Coronary artery (tissue), 2 donors: ENCODE data around the gene PBX1.

ENCODE experiments used
- DNase-seq: peaks from one replicate; pipeline ENCODE4 v3.0.0-alpha.2; 2017; ENCODE audit warnings: low spot score
- H3K27ac ChIP-seq, 2 donors: fragments of 200-600 bp; sonication (generic); one replicate each; pipeline ENCODE4 v1.5.1; 2016 to 2019
- H3K4me3 ChIP-seq: fragments of 200-600 bp; sonication (generic); 2 replicates; pipeline ENCODE4 v1.5.1; 2016; ENCODE audit warnings: mild to moderate bottlenecking, moderate library complexity
- CTCF ChIP-seq: fragments of 200-600 bp; sonication (generic); IDR thresholded peaks from one replicate; pipeline ENCODE4 v1.5.1; 2019; ENCODE audit warnings: antibody characterized with exemption

Gene PBX1

GRCh38 chr1:164731161-164731876 is 172.3 kb downstream of the PBX1 start:
- Histone ChIP-seq H3K4me3 (no peak overlapping the region), H3K27ac (no peak overlapping the region)
- no peak for TF ChIP-seq CTCF
- DNase-seq, result no peak

GRCh38 chr1:164733070-164733469 is 174.1 kb downstream of the PBX1 start:
- no peak overlapping the region for H3K27ac ChIP-seq

GRCh38 chr1:164733734-164734133 is 174.8 kb downstream of the PBX1 start:
- no peak overlapping the region for H3K4me3 ChIP-seq
- no peak overlapping the region for H3K27ac ChIP-seq
- no peak for TF ChIP-seq CTCF
- no peak for DNase-seq

More at GRCh38 chr1:164733070-164733469, 174.1 kb downstream of the PBX1 start:
- DNase-seq, result no peak
- TF ChIP-seq CTCF, result no peak
- H3K4me3 ChIP-seq, result no peak overlapping the region

GRCh38 chr1:164735315-164736052 is 176.5 kb downstream of the PBX1 start:
- DNase-seq, result no peak
- no peak overlapping the region for H3K27ac ChIP-seq
- no peak for TF ChIP-seq CTCF
- no peak overlapping the region for H3K4me3 ChIP-seq

GRCh38 chr1:164736137-164736536 is 177.2 kb downstream of the PBX1 start:
- no peak overlapping the region for H3K4me3 ChIP-seq
- TF ChIP-seq CTCF, result no peak
- DNase-seq, result no peak
- H3K27ac ChIP-seq, result no peak overlapping the region

- no peak for TF ChIP-seq CTCF
- no peak for DNase-seq
- Histone ChIP-seq H3K27ac (no peak overlapping the region), H3K4me3 (no peak overlapping the region)
Measured at GRCh38 chr1:164739189-164739588, 180.2 kb downstream of the PBX1 start.
